Liver (tissue), 3 donors: Measurements from ENCODE around the gene LDB2.

ENCODE experiments used
- ATF3 ChIP-seq: IDR thresholded peaks from 2 replicates; pipeline ENCODE4 v1.6.1; 2016; ENCODE audit warnings: antibody characterized with exemption
- CTCF ChIP-seq: fragments of 150-350 bp; IDR thresholded peaks from 2 replicates; pipeline ENCODE4 v1.5.1; 2017; ENCODE audit warnings: improper control_type of control experiment, low read depth, low read length; ENCODE audit not compliant: missing input control
- FOXA1 ChIP-seq: IDR thresholded peaks from 2 replicates; pipeline ENCODE4 v1.6.1; 2016; ENCODE audit warnings: antibody characterized with exemption
- JUND ChIP-seq, 2 donors: IDR thresholded peaks; 2 replicates each; pipeline ENCODE4 v1.6.1; 2016; ENCODE audit warnings: antibody characterized with exemption in 2 of 2
- RAD21 ChIP-seq, 2 donors: IDR thresholded peaks; 2 replicates each; pipeline ENCODE4 v1.6.1; 2016; ENCODE audit warnings: antibody characterized with exemption in 2 of 2, mild to moderate bottlenecking in 2 of 2
- SP1 ChIP-seq: IDR thresholded peaks from 2 replicates; pipeline ENCODE4 v1.6.1; 2018; ENCODE audit warnings: antibody characterized with exemption, mild to moderate bottlenecking
- TAF1 ChIP-seq: conservative IDR thresholded peaks from 2 replicates; pipeline ENCODE4 v1.6.1; 2016; ENCODE audit warnings: antibody characterized with exemption, mild to moderate bottlenecking
- YY1 ChIP-seq: IDR thresholded peaks from 2 replicates; pipeline ENCODE4 v1.6.1; 2016; ENCODE audit warnings: antibody characterized with exemption, mild to moderate bottlenecking
- ZBTB33 ChIP-seq: IDR thresholded peaks from 2 replicates; pipeline ENCODE4 v1.6.1; 2016; ENCODE audit warnings: antibody characterized with exemption
- donor health status: healthy.
- donor health status: healthy.

- TF ChIP-seq CTCF (no peak), ZBTB33 (no peak), TAF1 (no peak), SP1 (no peak), FOXA1 (no peak), YY1 (no peak), RAD21 (IDR thresholded peaks at IDR 0.05) (no peak), ATF3 (no peak), JUND (IDR thresholded peaks at IDR 0.05) (no peak)
Observed at GRCh38 chr4:16834814-16835213, 63.6 kb downstream of the LDB2 start.
